Liver (tissue), 9 donors: Measurements from ENCODE around the gene ZCCHC12. TPM values are rescaled to one million over a fixed set of nuclear protein-coding genes. Genes with fewer than 3 reads are reported as not detected.

Source experiments
- DNase-seq: peaks from one replicate; pipeline ENCODE4 v3.0.0-alpha.2; 2017; ENCODE audit warnings: low spot score
- H3K27ac ChIP-seq, 2 donors: one replicate each; pipeline ENCODE4 v1.7.0; 2013; ENCODE audit warnings: inconsistent platforms in 2 of 2, low read length in 2 of 2, control low read depth in 1 of 2, low read depth in 1 of 2, mild to moderate bottlenecking in 1 of 2
- H3K27me3 ChIP-seq, 4 donors: one replicate each; pipeline versions ENCODE4 v1.6.1 to v1.7.0; 2013; ENCODE audit warnings: low read length in 3 of 4, inconsistent platforms in 1 of 4, mild to moderate bottlenecking in 1 of 4, moderate library complexity in 1 of 4; ENCODE audit not compliant: control insufficient read depth in 4 of 4, insufficient read depth in 4 of 4
- H3K36me3 ChIP-seq, 4 donors: one replicate each; pipeline versions ENCODE4 v1.6.1 to v1.7.0; 2013; ENCODE audit warnings: low read length in 3 of 4, mild to moderate bottlenecking in 3 of 4, low read depth in 1 of 4, moderate library complexity in 1 of 4; ENCODE audit not compliant: control insufficient read depth in 4 of 4, insufficient read depth in 3 of 4
- H3K4me1 ChIP-seq, 4 donors: one replicate each; pipeline versions ENCODE4 v1.6.1 to v1.7.0; 2013; ENCODE audit warnings: low read length in 3 of 4, mild to moderate bottlenecking in 3 of 4, moderate library complexity in 1 of 4; ENCODE audit not compliant: control insufficient read depth in 4 of 4, insufficient read depth in 4 of 4
- H3K4me3 ChIP-seq, 3 donors: one replicate each; pipeline versions ENCODE4 v1.6.1 to v1.7.0; 2013; ENCODE audit warnings: low read length in 3 of 3, control low read depth in 1 of 3, low read depth in 1 of 3, mild to moderate bottlenecking in 1 of 3
- H3K9ac ChIP-seq, 2 donors: one replicate each; pipeline ENCODE4 v1.7.0; 2013; ENCODE audit warnings: low read length in 2 of 2, mild to moderate bottlenecking in 2 of 2, moderate library complexity in 2 of 2, control low read depth in 1 of 2, low read depth in 1 of 2
- H3K9me3 ChIP-seq, 4 donors: one replicate each; pipeline versions ENCODE4 v1.6.1 to v1.7.0; 2013; ENCODE audit warnings: low read length in 3 of 4; ENCODE audit not compliant: control insufficient read depth in 4 of 4
- FOXA1 ChIP-seq: IDR thresholded peaks from 2 replicates; pipeline ENCODE4 v1.6.1; 2016; ENCODE audit warnings: antibody characterized with exemption
- GABPA ChIP-seq, 2 donors: IDR thresholded peaks in 1 of 2; conservative IDR thresholded peaks in 1 of 2; 2 replicates each; pipeline ENCODE4 v1.6.1; 2016; ENCODE audit warnings: antibody characterized with exemption in 2 of 2, mild to moderate bottlenecking in 1 of 2, moderate library complexity in 1 of 2
- HNF4G ChIP-seq: IDR thresholded peaks from 2 replicates; pipeline ENCODE4 v1.6.1; 2016; ENCODE audit warnings: antibody characterized with exemption
- JUND ChIP-seq, 2 donors: IDR thresholded peaks; 2 replicates each; pipeline ENCODE4 v1.6.1; 2016; ENCODE audit warnings: antibody characterized with exemption in 2 of 2
- RAD21 ChIP-seq, 2 donors: IDR thresholded peaks; 2 replicates each; pipeline ENCODE4 v1.6.1; 2016; ENCODE audit warnings: antibody characterized with exemption in 2 of 2, mild to moderate bottlenecking in 2 of 2
- TAF1 ChIP-seq: conservative IDR thresholded peaks from 2 replicates; pipeline ENCODE4 v1.6.1; 2016; ENCODE audit warnings: antibody characterized with exemption, mild to moderate bottlenecking
- YY1 ChIP-seq: IDR thresholded peaks from 2 replicates; pipeline ENCODE4 v1.6.1; 2016; ENCODE audit warnings: antibody characterized with exemption, mild to moderate bottlenecking
- WGBS: extraction: QIAGEN DNeasy Blood & Tissue Kit; methylation state at CpG from one replicate; pipeline ENCODE4 v1.1.7; 2013; 5-methylcytosine and 5-hydroxymethylcytosine counted together
- polyA plus RNA-seq, 2 donors: library from polyadenylated mRNA; stranded (reverse) in 1 of 2; unstranded in 1 of 2; fragments of 200-250 nt in 1 of 2; fragments of >200 nt in 1 of 2; fragmentation: Nextera tagmentation in 1 of 2; extraction: Ambion mirVana in 1 of 2; gene quantifications; one replicate each; pipeline versions ENCODE4 v1.2.1 to v1.2.3, GENCODE V29; 2013 to 2015
- total RNA-seq, 2 donors: library from RNA; depleted of rRNA; stranded (reverse); fragments of >200 nt; gene quantifications; one replicate each; pipeline ENCODE4 v1.2.3, GENCODE V29; 2014
- TF ChIP-seq, protein P1 (sequence below): IDR thresholded peaks from 2 replicates; pipeline ENCODE4 v1.6.1; 2016; ENCODE audit warnings: antibody characterized with exemption, mild to moderate bottlenecking
- TF ChIP-seq, protein P2 (sequence below): fragments of 150-350 bp; IDR thresholded peaks from 2 replicates; pipeline ENCODE4 v1.5.1; 2017; ENCODE audit warnings: improper control_type of control experiment, low read depth, low read length; ENCODE audit not compliant: missing input control
- TF ChIP-seq, protein P3 (sequence below): IDR thresholded peaks from 2 replicates; pipeline ENCODE4 v1.6.1; 2016; ENCODE audit warnings: antibody characterized with exemption
- donor health status: healthy.
- donor health status: healthy.
- donor health status: healthy.
- donor health status: healthy.
- donor health status: healthy.

The ZCCHC12 gene
- total and polyA plus RNA-seq, 4 donors: not detected

DNA sequence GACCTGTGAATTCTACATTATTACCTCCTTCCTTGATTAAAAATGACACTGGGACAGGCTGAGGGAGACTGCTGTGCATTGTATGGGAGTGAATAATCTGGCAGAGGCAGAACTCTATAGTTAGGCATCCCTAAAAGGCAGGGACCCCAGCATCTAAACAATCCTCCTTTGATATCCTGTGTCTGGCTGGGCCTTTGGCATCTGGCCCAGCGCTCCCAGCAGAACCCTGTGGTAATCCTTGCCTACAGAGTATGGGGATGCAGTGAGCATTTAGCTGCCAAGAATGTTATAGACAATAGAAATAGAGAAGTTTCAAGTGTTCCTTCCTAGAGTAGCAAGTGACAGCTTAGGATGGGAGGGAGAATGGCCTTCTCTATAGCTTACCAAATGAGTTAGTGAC, 38.5 kb downstream of the ZCCHC12 start:
- H3K9ac ChIP-seq: no peak overlapping the region
- H3K4me1 ChIP-seq: no peaks in the 10 kb centered on the region

DNA sequence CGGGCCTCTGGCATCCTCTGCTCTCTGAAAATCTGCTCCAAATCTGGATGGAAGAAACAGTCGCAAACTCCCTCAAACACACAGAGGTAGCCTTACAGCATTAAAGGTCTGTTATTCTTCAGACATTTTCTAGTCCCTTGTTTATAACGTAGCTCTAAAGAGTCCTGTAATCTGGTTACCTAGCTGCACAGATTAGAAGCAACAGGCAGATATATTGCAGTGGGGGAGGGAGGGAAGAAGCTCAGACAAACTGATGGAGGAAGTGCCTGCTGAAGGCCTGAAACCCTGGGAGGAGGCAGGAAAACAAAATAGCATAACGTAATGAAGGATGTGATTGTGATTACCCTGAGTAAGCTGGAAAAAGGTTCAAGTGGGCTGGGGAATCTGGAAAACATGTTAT, 39.4 kb downstream of the ZCCHC12 start:
- Histone ChIP-seq H3K36me3 (no peaks in the 10 kb centered on the region), H3K27me3 (no peaks in the 10 kb centered on the region), H3K4me1 (no peaks in the 10 kb centered on the region), H3K9ac (no peak overlapping the region), H3K4me3 (no peak overlapping the region), H3K27ac (no peak overlapping the region), H3K9me3 (no peaks in the 10 kb centered on the region)
- TF ChIP-seq FOXA1 (no peak), TAF1 (no peak), RAD21 (IDR thresholded peaks at IDR 0.05) (no peak)
- TF ChIP-seq, protein P1, sequence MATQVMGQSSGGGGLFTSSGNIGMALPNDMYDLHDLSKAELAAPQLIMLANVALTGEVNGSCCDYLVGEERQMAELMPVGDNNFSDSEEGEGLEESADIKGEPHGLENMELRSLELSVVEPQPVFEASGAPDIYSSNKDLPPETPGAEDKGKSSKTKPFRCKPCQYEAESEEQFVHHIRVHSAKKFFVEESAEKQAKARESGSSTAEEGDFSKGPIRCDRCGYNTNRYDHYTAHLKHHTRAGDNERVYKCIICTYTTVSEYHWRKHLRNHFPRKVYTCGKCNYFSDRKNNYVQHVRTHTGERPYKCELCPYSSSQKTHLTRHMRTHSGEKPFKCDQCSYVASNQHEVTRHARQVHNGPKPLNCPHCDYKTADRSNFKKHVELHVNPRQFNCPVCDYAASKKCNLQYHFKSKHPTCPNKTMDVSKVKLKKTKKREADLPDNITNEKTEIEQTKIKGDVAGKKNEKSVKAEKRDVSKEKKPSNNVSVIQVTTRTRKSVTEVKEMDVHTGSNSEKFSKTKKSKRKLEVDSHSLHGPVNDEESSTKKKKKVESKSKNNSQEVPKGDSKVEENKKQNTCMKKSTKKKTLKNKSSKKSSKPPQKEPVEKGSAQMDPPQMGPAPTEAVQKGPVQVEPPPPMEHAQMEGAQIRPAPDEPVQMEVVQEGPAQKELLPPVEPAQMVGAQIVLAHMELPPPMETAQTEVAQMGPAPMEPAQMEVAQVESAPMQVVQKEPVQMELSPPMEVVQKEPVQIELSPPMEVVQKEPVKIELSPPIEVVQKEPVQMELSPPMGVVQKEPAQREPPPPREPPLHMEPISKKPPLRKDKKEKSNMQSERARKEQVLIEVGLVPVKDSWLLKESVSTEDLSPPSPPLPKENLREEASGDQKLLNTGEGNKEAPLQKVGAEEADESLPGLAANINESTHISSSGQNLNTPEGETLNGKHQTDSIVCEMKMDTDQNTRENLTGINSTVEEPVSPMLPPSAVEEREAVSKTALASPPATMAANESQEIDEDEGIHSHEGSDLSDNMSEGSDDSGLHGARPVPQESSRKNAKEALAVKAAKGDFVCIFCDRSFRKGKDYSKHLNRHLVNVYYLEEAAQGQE: no peak
- TF ChIP-seq, protein P2, sequence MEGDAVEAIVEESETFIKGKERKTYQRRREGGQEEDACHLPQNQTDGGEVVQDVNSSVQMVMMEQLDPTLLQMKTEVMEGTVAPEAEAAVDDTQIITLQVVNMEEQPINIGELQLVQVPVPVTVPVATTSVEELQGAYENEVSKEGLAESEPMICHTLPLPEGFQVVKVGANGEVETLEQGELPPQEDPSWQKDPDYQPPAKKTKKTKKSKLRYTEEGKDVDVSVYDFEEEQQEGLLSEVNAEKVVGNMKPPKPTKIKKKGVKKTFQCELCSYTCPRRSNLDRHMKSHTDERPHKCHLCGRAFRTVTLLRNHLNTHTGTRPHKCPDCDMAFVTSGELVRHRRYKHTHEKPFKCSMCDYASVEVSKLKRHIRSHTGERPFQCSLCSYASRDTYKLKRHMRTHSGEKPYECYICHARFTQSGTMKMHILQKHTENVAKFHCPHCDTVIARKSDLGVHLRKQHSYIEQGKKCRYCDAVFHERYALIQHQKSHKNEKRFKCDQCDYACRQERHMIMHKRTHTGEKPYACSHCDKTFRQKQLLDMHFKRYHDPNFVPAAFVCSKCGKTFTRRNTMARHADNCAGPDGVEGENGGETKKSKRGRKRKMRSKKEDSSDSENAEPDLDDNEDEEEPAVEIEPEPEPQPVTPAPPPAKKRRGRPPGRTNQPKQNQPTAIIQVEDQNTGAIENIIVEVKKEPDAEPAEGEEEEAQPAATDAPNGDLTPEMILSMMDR: no peak
- TF ChIP-seq, protein P3, sequence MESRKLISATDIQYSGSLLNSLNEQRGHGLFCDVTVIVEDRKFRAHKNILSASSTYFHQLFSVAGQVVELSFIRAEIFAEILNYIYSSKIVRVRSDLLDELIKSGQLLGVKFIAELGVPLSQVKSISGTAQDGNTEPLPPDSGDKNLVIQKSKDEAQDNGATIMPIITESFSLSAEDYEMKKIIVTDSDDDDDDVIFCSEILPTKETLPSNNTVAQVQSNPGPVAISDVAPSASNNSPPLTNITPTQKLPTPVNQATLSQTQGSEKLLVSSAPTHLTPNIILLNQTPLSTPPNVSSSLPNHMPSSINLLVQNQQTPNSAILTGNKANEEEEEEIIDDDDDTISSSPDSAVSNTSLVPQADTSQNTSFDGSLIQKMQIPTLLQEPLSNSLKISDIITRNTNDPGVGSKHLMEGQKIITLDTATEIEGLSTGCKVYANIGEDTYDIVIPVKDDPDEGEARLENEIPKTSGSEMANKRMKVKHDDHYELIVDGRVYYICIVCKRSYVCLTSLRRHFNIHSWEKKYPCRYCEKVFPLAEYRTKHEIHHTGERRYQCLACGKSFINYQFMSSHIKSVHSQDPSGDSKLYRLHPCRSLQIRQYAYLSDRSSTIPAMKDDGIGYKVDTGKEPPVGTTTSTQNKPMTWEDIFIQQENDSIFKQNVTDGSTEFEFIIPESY: no peak
- WGBS: 81% methylated on average over 4 of the region's 4 CpGs
- DNase-seq: no peak

More for the DNA sequence above, 38.5 kb downstream of the ZCCHC12 start:
- Histone ChIP-seq H3K9me3 (no peaks in the 10 kb centered on the region), H3K4me3 (no peak overlapping the region), H3K36me3 (no peaks in the 10 kb centered on the region), H3K27ac (no peak overlapping the region), H3K27me3 (no peaks in the 10 kb centered on the region)
- no peak for DNase-seq
- TF ChIP-seq YY1 (no peak), GABPA (IDR thresholded peaks at IDR 0.05 in 1 of 2, conservative IDR thresholded peaks at IDR 0.05 in 1 of 2) (no peak), HNF4G (no peak), JUND (IDR thresholded peaks at IDR 0.05) (no peak)
- TF ChIP-seq, protein P1: no peak
- WGBS: 84% methylated on average over 1 of the region's 1 CpG
